GM03348 (cell line): ENCODE results near the gene STXBP2.

Experiments
- DNase-seq: peaks from one replicate; pipeline ENCODE4 v3.0.0; 2012; ENCODE audit warnings: low spot score

Gene STXBP2

GRCh38 chr19:7650148-7650547 is 13.2 kb downstream of the STXBP2 start:
- no peak for DNase-seq

- DNase-seq: peak; percentile 88
These were observed 15.2 kb downstream of the STXBP2 start for GRCh38 chr19:7652061-7652641.

GRCh38 chr19:7654401-7654800 is 17.5 kb downstream of the STXBP2 start:
- no peak for DNase-seq

GRCh38 chr19:7655581-7655980 is 18.7 kb downstream of the STXBP2 start:
- DNase-seq: no peak

- no peak for DNase-seq
These were observed 20.3 kb downstream of the STXBP2 start for GRCh38 chr19:7657131-7657751.

GRCh38 chr19:7658219-7658686 is 21.3 kb downstream of the STXBP2 start:
- DNase-seq: no peak

- DNase-seq: no peak
These were observed 25.0 kb downstream of the STXBP2 start for GRCh38 chr19:7661744-7662538.

GRCh38 chr19:7662657-7663056 is 25.7 kb downstream of the STXBP2 start:
- DNase-seq: no peak

GRCh38 chr19:7663706-7664105 is 26.8 kb downstream of the STXBP2 start:
- DNase-seq: no peak

- no peak for DNase-seq
These were observed 28.2 kb downstream of the STXBP2 start for GRCh38 chr19:7665076-7665475.

- DNase-seq: no peak
These were observed 31.9 kb downstream of the STXBP2 start, which contains the start of gene RETN for GRCh38 chr19:7668842-7669241. RETN (plus strand) TSS chr19:7669049; CDS start chr19:7669327, 278 bp downstream.

- no peak for DNase-seq
These were observed 32.7 kb downstream of the STXBP2 start for GRCh38 chr19:7669641-7670040.

GRCh38 chr19:7670150-7670783 is 33.4 kb downstream of the STXBP2 start:
- no peak for DNase-seq

GRCh38 chr19:7670790-7671189 is 33.9 kb downstream of the STXBP2 start:
- no peak for DNase-seq

GRCh38 chr19:7672522-7672921 is 35.6 kb downstream of the STXBP2 start:
- DNase-seq: no peak

- peak; percentile 91 for DNase-seq
These were observed 37.4 kb downstream of the STXBP2 start for GRCh38 chr19:7674010-7675005.

GRCh38 chr19:7676376-7676775 is 39.5 kb downstream of the STXBP2 start:
- DNase-seq: no peak

- DNase-seq: no peak
These were observed 39.9 kb downstream of the STXBP2 start, which contains the start of gene MCEMP1 for GRCh38 chr19:7676854-7677253. MCEMP1 (plus strand) TSS chr19:7677090; CDS start chr19:7677121, 31 bp downstream.

- no peak for DNase-seq
These were observed 40.9 kb downstream of the STXBP2 start for GRCh38 chr19:7677669-7678311.

- DNase-seq: no peak
These were observed 42.3 kb downstream of the STXBP2 start for GRCh38 chr19:7678971-7679751.
